Stimulated activated CD8-positive, alpha-beta memory T cell treated with anti-CD3 and anti-CD28 coated beads, Interleukin-2, amount 100 ng/mL, for 1 hour (primary cell): ENCODE results near the gene TRAPPC6A.

ENCODE experiments used
- DNase-seq, 2 donors: peaks; one replicate each; pipeline ENCODE4 v3.0.0-alpha.2; 2020; ENCODE audit warnings: low read depth in 2 of 2

TRAPPC6A gene

DNA sequence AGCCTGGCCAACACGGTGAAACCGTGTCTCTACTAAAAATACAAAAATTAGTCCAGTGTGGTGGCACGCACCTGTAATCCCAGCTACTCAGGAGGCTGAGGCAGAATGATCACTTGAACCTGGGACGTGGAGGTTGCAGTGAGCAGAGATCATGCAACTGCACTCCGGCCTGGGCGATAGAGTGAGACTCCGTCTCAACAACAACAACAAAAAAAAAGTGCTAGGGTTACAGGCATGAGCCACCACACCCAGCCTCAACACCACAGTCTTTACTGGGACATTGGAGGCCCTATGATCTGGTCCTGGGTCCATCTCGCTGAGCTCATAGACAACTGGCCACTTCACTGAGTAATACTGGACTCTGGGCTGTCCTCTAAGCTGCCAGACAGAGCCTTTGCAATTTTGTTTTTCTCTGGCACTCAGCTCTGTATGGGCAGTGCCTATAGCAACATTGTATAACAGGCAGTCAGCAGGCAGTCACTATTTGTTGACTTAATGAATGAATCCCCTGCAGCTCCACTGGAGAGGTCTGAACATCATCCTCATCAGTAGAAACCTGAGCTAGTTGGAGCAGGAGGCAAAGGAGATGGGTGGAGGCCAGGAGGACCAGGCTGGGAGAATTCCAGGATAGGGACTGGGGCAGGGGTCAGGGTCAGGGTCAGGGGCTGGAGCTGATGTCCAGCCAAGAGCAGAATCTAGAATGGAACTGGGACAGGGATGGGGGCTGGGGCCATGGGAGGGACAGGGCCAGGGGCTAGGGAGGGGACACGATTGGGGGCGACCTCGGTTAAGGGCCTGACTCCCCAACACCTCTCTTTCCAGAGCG lies 8.7 kb upstream of the TRAPPC6A start:
- no peak for DNase-seq

DNA sequence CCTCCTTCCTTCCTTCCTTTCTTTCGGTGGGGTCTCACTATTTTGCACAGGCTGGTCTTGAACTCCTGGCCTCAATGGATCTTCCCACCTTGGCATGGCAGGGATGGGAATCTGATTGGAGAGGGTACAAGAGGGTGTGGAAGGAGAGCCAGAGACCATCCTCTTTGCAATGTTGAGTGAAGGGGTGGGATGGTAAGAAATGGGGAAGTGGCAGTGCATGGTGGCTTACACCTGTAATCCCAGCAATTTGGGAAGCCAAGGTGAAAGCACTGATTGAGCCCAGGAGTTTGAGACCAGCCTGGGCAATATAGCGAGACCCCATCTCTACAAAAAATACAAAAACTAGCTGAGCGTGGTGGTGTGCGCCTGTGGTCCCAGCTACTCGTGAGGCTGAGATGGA lies 6.1 kb upstream of the TRAPPC6A start:
- no peak for DNase-seq

DNA sequence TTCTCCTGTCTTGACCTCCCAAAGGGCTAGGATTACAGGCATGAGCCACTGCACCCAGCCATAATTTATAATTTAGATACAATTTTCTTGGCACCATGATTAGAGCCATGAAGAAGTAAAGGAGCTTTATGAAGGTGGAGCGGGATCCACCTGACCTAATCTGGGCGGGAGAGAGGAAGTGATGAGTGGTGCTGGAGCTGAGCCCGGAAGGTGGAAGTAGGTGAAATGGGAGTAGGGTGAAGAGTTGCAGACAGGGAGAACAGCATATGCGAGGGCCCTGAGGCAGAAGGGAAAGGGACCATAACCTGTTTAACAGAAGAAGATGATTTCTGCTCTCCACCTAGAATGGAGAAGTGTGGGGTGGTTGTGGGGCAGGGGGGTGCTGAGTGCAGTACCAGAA lies 4.7 kb upstream of the TRAPPC6A start:
- DNase-seq: no peak

DNA sequence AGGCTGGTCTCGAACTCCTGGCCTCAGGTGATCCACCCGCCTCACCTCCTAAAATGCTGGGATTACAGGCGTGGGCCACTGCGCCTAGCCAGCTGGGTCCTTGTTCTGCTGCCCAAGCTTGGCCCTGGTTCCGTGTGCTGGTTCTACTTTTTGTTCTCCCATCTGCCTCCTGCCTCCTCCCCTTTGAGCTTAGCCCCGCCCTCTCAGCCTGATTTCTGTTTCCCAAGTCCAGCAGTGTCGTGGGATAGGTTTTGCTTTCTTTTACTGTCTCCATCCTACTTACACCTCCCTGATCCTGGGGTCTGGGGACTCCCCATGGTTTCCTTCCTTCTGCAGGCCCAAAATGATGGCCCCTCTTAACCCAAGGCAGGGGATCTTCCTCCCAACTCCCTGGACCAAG lies 2.9 kb upstream of the TRAPPC6A start:
- no peak for DNase-seq

DNA sequence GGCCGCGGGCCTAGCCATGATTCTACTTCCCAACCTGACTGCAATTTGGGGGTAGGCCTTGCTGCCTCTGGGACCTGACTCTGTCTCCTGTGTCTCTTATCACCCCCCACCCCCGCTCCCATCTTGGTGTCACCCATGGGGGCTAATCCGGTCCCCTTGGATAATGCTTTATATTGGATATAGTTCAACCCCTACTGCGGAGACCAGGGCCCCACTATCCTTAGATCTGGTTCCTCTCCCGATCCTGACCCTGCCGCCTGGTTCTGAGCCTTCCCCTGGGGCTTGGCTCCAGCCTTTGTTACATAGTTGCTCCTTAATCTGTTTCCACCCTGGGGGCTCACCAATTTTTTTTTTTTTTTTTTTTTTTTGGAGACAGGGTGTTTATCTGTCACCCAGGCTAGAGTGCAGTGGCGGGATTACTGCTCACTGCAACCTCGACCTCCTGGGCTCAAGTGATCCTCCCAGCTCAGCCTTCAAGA lies 1.9 kb upstream of the TRAPPC6A start:
- DNase-seq: no peak

DNA sequence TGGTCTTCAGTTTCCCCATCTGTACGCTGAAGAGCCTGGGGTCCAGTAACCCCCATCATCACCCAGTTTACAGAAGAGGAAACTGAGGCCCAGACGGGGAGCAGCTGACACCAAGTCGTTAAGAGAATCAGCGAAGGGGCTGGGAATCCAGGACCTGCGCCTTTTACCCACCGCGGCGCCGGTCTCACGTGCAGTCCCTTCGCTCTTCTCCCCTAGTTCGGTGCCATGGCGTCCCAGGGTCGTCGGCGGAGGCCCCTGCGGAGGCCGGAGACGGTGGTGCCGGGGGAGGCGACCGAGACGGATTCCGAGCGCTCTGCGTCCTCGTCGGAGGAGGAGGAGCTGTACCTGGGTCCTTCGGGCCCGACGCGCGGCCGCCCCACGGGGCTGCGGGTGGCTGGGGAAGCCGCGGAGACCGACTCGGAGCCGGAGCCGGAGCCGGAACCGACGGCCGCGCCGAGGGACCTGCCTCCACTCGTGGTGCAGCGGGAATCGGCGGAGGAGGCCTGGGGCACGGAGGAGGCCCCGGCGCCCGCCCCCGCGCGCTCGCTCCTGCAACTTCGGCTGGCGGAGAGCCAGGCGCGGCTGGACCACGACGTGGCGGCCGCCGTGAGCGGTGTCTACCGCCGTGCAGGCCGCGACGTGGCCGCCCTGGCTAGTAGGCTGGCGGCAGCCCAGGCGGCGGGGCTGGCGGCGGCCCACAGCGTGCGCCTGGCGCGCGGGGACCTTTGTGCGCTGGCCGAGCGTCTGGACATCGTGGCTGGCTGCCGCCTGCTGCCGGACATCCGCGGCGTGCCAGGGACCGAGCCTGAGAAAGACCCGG lies 1.2 kb upstream of the TRAPPC6A start:
- no peak for DNase-seq

DNA sequence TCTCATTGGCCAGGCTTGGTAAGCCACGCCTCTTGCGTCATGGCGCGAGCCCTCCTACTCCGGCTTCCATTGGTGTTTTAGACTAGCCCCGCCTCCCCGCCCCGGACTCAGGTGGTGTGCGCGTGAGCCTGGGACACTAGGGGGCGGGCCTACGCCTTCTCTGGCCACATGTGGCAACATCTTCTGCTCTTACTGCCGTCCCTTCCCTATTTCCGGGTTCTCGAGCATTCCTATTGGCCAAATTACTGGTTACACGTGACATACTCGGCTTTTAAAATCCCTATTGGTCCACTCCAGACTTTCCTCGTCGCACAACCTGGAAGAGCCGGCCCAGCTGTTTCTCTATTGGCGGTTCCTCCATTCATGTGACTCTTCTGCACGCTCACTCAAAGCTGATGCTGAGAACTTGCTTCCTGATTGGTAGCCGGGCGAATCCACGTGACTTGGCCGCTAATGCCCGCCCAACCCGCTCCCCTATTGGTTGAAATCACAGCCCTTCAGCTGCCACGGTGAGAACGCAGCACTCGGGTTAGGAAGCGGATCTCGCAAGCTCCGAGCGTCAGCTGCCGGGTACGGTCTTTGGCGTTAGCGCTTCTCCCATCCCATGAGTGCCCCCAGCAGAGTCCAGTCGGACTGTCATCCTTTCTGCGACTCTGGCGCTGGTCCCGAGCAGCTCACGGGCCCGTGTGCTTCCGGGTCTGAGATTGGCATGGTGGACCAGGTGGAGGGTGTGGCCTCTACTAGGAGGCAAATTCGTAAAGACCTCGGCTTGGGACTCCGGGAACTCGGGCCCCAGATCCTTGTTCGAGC lies 430 bp upstream of the TRAPPC6A start, which contains the start of gene BLOC1S3:
Gene BLOC1S3, plus strand, starts transcription at position 523 of the 810 bp plus-strand sequence. CDS start 513 bp downstream, outside the sequence.
- peak; percentile 98 to 100 for DNase-seq

DNA sequence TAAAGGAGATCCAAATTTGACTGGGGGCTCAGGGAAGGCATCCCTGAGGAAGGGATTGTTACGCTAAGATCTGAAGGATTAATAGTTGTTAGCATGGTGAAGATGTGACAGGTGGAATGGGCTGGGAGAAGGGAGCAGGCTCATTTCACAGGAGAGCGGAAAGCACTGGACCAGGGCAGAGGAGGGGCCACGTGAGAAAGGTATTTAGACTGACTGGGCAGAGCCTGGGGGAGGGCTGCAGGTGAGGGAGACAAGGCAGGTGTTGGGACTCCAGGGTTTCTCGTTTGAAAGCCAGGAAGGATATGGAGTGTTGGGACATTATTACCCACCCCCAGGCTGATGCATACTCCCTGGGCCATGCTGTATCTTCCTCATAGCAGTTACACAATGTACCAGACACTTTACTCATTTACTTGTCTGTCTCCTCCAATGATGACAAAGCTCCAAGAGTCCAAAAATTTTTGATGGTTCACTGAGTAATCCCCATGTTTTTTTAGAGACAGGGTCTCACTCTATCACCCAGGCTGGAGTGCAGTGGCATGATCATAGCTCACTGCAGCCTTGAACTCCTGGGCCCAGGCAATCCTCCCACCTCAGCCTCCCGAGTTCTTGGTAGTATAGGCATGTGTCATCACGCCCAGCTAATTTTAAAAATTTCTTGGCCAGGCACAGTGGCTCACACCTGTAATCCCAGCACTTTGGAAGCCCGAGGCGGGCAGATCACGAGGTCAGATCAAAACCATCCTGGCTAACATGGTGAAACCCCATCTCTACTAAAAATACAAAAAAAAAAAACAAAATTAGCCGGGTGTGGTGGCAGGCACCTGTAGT lies 2.3 kb downstream of the TRAPPC6A start:
- DNase-seq: no peak

DNA sequence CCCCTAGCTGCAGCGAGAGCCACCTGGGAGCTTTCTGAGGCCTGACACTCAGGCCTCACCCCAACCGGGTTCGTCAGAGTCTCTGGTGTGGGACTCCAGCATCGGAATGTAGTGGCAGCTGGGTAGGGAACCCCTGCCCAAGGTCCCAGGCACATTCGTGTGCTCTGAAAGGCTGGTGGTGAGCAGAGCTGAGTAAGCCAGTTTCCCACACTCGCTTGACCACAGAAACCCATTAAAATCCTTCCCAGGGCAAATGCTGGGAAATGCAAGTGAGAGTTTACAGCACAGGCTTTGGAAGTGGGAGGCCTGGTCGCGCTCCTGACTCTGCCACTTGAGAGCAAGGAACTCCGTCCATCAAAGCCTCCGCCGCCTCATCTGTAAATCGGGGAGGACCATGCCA lies 4.2 kb downstream of the TRAPPC6A start:
- DNase-seq: no peak

DNA sequence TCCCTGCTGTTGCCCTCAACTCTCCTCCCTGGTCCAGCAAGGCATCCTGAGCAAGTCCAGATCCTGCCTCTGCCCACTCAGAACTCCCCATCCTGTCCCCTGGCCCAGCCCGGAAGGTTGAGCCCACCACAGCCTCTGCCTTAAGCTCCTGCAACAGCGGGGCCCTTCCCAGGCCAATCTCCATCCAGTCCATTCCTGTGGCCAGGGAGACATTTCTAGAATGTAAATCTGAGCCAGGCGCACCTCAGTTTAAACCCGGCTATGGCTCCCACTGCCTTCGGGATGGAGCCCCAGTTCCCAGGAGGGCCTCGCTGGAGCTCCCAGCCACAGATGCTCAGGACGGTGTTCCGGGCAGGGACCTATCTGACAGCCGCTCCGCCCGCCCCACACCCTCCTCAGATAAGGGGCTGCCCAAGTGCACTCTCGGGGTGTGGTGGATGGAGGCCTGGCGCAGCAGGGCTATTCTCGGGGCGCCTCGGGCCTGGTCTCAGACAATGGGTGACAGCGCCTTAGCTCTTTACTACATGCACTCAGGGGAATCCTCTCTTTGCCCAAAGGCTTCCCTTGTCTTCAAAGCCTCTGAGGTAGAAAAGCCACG lies 5.3 kb downstream of the TRAPPC6A start:
- DNase-seq: no peak

DNA sequence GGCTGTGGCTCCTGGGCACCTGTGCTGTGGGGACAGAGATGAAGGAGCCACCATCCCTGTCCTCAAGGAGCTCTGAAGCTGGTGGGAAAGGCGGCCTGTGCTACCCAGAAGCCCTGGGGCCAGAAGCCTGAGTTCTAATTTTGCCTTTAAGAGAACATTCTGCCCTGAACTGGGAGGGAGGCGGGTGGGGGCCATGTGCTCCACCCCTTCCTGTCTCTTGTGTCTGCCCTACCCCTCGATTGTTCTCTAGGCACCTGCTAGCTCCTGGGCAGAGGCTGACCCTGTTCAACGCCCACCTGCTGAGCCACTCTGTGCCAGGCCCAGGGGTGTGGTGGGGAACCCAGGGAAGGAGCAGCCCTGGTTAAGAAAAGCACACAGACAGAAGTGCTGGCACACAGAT lies 5.9 kb downstream of the TRAPPC6A start:
- DNase-seq: no peak

DNA sequence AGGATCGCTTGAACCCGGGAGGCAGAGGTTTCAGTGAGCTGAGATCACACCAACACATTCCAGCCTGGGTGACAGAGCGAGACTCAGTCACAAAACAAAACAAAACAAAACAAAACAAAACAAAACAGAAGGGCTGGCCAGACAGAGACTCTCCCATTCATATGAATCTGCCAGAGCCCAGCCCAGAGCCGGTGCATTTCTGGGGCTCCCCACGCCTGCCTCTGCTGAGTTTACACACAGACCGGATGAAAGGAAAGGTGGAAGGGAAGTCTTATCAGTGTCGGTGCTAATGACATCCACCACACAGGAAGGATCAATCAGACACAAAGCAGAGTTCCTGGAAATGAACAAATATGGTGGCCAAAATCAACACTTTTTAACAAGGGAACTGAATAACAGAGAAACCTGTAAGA lies 6.8 kb downstream of the TRAPPC6A start:
- DNase-seq: no peak

DNA sequence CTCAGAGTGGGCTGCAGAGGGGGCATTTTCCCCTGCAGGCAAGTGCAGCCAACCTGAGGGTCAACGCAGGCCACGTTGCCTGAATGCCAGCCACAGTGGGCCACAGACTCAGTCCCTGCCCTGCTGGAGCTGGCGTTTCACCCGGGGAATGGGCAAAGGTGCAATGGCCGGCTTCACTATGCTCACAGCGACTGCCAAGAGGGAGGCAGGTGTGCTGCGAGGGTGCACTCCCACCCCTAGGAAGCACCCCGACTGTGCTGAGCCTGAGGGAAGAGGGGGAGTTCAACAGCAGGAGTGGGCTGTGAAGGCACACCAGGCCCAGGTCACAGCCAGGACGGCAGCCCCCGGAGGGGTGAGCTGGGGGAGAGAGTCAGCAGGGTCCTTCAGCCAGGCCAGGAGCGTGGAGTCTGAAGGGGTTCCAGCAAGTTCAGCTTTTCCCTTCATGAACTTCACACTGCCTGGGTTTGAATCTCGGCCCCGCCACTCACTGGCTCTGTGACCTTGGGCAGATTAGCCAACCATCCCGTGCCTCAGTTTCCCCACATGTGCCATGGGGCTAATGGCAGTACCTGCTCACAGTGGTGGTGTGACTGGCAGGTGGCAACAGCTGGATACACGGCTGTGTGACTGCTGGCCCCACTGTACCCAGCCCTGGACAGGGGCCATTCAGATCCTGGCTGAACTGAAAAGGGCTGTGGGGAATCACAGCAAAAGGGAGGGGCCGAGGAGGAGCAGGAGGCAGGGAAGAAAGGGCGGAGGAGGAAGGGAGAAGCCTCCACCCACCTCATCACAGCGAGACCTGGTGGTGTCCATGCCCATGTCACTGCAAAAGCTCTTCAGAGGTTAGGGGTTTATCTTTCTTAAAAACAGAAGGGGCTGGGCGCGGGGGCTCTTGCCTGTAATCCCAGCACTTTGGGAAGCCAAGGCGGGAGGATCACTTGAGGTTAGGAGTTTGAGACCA lies 7.6 kb downstream of the TRAPPC6A start:
- no peak for DNase-seq

DNA sequence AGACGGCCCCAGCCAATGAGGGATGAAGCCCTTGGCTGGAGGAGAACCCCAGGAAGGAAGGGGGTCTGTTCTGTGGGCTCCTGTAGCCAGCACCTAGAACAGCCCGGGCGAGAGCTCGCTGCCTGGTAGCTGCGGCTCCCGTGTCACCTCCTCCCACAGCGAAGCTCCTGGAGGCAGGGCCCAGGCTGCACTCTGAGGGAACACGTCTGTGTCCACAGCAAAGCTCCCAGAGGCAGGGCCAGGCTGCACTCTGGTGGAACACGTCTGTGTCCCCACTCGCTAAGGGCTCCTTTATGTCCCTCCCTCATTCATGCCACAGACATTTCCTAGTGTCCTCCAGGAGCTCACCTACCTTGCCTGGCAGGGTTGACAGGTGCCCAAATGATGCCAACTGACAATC lies 8.4 kb downstream of the TRAPPC6A start:
- DNase-seq: no peak

DNA sequence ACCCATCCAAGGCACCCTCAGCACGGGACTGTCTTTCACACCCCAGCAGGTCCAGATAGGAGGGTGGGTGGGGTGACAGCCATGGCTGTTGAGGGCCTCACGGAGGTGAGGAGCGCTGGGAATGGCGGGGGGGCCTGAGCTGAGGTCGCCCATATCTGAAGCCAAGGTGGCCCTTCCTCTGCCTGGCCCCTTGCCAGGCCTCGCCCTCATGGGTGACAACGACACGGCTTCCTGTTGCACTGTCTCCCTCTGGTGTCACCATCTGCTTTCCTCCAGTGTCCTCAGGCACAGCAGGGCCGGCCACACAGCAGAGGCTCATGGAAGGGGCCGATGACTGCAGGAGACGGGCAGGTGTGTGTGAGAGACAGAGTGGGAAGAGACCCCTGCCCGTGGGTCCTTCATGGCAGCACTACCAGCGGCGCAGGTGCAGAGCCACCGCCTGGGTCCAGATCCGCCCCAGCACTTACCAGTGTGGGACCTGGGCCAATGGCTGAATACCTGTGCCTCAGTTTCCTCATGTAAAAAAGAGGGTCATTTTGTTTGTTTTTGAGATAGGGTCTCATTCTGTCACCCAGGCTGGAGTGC lies 9.2 kb downstream of the TRAPPC6A start:
- DNase-seq: no peak

DNA sequence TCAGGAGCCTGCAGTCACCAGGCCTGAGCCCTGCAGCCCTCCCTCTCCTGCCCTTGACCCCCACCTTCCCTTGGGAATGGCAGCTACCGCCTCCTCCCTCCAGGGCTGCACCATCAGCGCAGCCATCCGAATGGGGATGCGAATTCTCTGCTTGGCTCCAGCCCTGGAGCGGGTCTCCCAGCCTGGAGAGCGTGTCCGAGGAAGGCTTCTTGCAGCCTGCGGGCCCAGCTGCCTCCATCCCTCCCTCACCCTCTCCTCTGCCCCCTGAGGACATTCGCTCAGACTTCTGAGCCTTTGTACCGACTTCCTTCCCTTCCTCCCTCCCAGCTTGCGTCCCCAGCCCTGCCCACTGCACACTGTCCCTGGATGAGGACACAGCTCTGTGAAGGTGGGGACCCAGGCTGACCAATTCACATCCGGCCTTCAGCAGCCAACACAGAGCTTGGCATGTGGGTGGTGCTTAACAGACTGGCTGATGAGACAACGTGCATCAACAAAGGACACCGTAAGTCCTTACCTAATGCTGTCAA lies 11.2 kb downstream of the TRAPPC6A start:
- DNase-seq: no peak

DNA sequence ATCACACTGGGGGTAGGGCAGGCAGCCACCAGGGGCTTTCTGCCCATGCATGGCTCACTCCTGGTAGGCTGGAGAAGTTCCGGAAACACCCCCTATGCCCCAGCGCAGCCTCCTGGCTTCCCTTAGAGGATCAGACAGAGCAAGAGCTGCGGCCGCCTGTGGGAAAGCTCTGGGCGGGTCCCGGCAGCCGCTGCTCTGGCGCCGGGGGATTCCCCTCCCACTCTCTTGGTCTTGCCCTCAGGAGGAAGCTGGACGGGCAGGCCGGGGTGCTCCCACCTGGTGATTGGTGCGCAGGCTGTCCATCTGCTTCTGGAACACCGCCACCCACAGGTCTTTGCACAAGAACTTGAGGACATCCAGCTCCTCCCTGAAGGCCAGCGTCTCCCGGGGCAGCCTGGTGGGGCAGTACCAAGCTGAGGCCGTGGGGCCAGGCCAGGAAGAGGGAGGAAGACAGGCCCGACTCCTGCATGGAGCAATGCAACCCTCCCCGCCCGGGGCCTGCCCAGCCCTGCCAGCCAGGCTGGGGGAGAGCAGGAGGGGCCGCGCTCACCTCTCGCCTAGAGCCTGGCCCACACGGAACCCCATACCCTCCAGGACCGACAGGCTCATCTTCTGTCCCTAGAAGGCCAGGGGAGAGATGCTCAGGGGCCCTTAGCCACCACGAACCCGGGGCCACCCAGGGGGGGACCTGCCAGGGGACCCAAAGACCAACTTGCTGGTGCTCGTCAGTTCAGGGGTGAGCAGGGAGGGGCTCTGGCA lies 13.3 kb downstream of the TRAPPC6A start:
- DNase-seq: no peak
